Endothelial cell of umbilical vein (primary cell): ENCODE data around the gene SCN1B. TPM values are rescaled to one million over a fixed set of nuclear protein-coding genes. Genes with fewer than 3 reads are reported as not detected.

Experiments
- BruUV-seq: library from RNA; stranded (reverse); fragments of 400-500 nt; replicated peaks from 2 replicates; lab custom pipeline; 2021; lab: Mats Ljungman, UMichigan
- CTCF ChIA-PET: fragments of 300-600, 350-600 bp; sonication (Branson Sonifier 250); formaldehyde crosslinking; loops from one replicate; lab custom pipeline; 2021; ENCODE audit warnings: antibody characterized with exemption, inconsistent platforms; lab: Charles Lee
- POLR2A ChIA-PET: fragments of 300-600, 350-600 bp; sonication (Branson Sonifier 250); formaldehyde crosslinking; loops from one replicate; lab custom pipeline; 2021; ENCODE audit warnings: antibody characterized with exemption, inconsistent platforms; lab: Charles Lee
- DNase-seq: peaks from one replicate; pipeline ENCODE4 v3.0.0-alpha.2; 2011; ENCODE audit warnings: low read depth, low spot score
- FAIRE-seq: peaks from 2 replicates; lab custom pipeline; 2011; peaks lifted over from hg19 to GRCh38; lab: Jason Lieb, UNC
- H2AFZ ChIP-seq: 2 replicates; pipeline ENCODE4 v1.6.0; 2012; ENCODE audit warnings: low read depth, low read length, control low read depth, inconsistent platforms
- H3K27ac ChIP-seq: 2 replicates; pipeline ENCODE4 v1.5.1; 2011; ENCODE audit warnings: low read depth, mild to moderate bottlenecking, control low read depth, low read length, moderate library complexity; ENCODE audit not compliant: insufficient read depth
- H3K27me3 ChIP-seq, 2 experiments: 2 replicates each; pipeline versions ENCODE4 v1.6.0 to v1.6.1; 2011; ENCODE audit warnings: low read length in 2 of 2, mixed read lengths in 1 of 2; ENCODE audit not compliant: control insufficient read depth in 2 of 2, insufficient read depth in 2 of 2
- H3K36me3 ChIP-seq, 2 experiments: 2 replicates in 1 of 2; 3 replicates in 1 of 2; pipeline ENCODE4 v1.5.1; 2011; ENCODE audit warnings: low read length in 2 of 2, mild to moderate bottlenecking in 1 of 2, moderate library complexity in 1 of 2; ENCODE audit not compliant: control insufficient read depth in 2 of 2, insufficient read depth in 2 of 2; ENCODE audit errors: extremely low read depth in 1 of 2
- H3K4me1 ChIP-seq: 3 replicates; pipeline ENCODE4 v1.5.1; 2011; ENCODE audit warnings: mild to moderate bottlenecking, low read length; ENCODE audit not compliant: control insufficient read depth, insufficient read depth; ENCODE audit errors: extremely low read depth
- H3K4me2 ChIP-seq: 2 replicates; pipeline ENCODE4 v1.6.1; 2011; ENCODE audit warnings: low read length, control low read depth, mixed read lengths; ENCODE audit not compliant: insufficient read depth
- H3K4me3 ChIP-seq, 3 experiments: fragments of 200-600 bp in 1 of 3; sonication (generic), shearing (Covaris generic) in 1 of 3; replicated peaks in 1 of 3; 2 replicates each; pipeline ENCODE4 v1.5.1; 2011 to 2016; ENCODE audit warnings: control low read depth in 3 of 3, low read length in 3 of 3, mild to moderate bottlenecking in 2 of 3, inconsistent platforms in 1 of 3, low read depth in 1 of 3, moderate library complexity in 1 of 3; ENCODE audit not compliant: insufficient read depth in 1 of 3
- H3K79me2 ChIP-seq: 2 replicates; pipeline ENCODE4 v1.6.0; 2012; ENCODE audit warnings: low read length, inconsistent platforms; ENCODE audit not compliant: control insufficient read depth, insufficient read depth
- H3K9ac ChIP-seq: replicated peaks from 2 replicates; pipeline ENCODE3; 2011; ENCODE audit warnings: low read length, control low read depth; ENCODE audit not compliant: insufficient read depth; ENCODE audit errors: extremely low read depth
- H3K9me1 ChIP-seq: replicated peaks from 3 replicates; pipeline ENCODE4 v1.6.0; 2011; ENCODE audit warnings: mild to moderate bottlenecking, low read length; ENCODE audit not compliant: control insufficient read depth, insufficient read depth; ENCODE audit errors: extremely low read depth
- H3K9me3 ChIP-seq: replicated peaks from 2 replicates; pipeline ENCODE4 v1.5.1; 2012; ENCODE audit warnings: low read length, inconsistent platforms; ENCODE audit not compliant: control insufficient read depth, insufficient read depth
- H4K20me1 ChIP-seq: replicated peaks from 2 replicates; pipeline ENCODE3; 2011; ENCODE audit warnings: mild to moderate bottlenecking, low read length; ENCODE audit not compliant: control insufficient read depth, insufficient read depth; ENCODE audit errors: extremely low read depth
- CTCF ChIP-seq, 2 donors: IDR thresholded peaks; 1 replicate in 1 of 2; 2 replicates in 1 of 2; pipeline ENCODE4 v1.5.1; 2011; ENCODE audit warnings: low read length in 2 of 2, mild to moderate bottlenecking in 2 of 2, moderate library complexity in 2 of 2, control low read depth in 1 of 2, inconsistent platforms in 1 of 2, low read depth in 1 of 2; ENCODE audit not compliant: insufficient read depth in 1 of 2; ENCODE audit errors: extremely low read depth in 1 of 2
- EZH2 ChIP-seq: IDR thresholded peaks from 2 replicates; pipeline ENCODE4 v1.6.1; 2012; ENCODE audit warnings: borderline replicate concordance, low read depth, mild to moderate bottlenecking, moderate library complexity, low read length, inconsistent platforms; ENCODE audit not compliant: severe bottlenecking
- FOS ChIP-seq: IDR thresholded peaks from 2 replicates; pipeline ENCODE4 v1.6.1; 2011; ENCODE audit warnings: mild to moderate bottlenecking, low read length, moderate library complexity, borderline replicate concordance; ENCODE audit not compliant: insufficient read depth
- GATA2 ChIP-seq: IDR thresholded peaks from 2 replicates; pipeline ENCODE4 v1.7.0; 2011; ENCODE audit warnings: low read depth, mild to moderate bottlenecking, moderate library complexity, mixed read lengths, low read length; ENCODE audit not compliant: insufficient read length, insufficient read depth
- JUN ChIP-seq: IDR thresholded peaks from 2 replicates; pipeline ENCODE4 v1.6.1; 2011; ENCODE audit warnings: borderline replicate concordance, low read depth; ENCODE audit not compliant: insufficient read length, insufficient read depth
- MAX ChIP-seq: IDR thresholded peaks from 2 replicates; pipeline ENCODE4 v1.6.1; 2011; ENCODE audit not compliant: insufficient read depth, insufficient read length
- MYC ChIP-seq: IDR thresholded peaks from one replicate; pipeline ENCODE4 v1.6.1; 2011; ENCODE audit warnings: mild to moderate bottlenecking, low read depth, low read length
- POLR2A ChIP-seq: IDR thresholded peaks from 2 replicates; pipeline ENCODE4 v1.6.1; 2012; ENCODE audit warnings: low read depth, mild to moderate bottlenecking, control low read depth, low read length
- POLR2AphosphoS5 ChIP-seq: IDR thresholded peaks from 2 replicates; pipeline ENCODE4 v1.6.1; 2012; ENCODE audit warnings: low read depth, mild to moderate bottlenecking, control low read depth, low read length, moderate library complexity; ENCODE audit not compliant: insufficient read depth
- dilution Hi-C: fragments of 300-500 bp; cut with MboI; formaldehyde crosslinking; loops from one replicate; pipeline ENCODE4 v1.15.0; 2019; ENCODE audit warnings: low sequenced_read_pairs; ENCODE audit not compliant: extremely low pct_ligation_motif_present
- intact Hi-C: fragments of 100-400 bp; cut with micrococcal nuclease; formaldehyde crosslinking; loops from one replicate; pipeline ENCODE4 v1.10.0; 2022
- polyA plus RNA-seq, 4 experiments: library from polyadenylated mRNA; depleted of rRNA in 3 of 4; stranded (reverse) in 3 of 4; unstranded in 1 of 4; fragments of >200 nt; gene quantifications; 2 replicates each; pipeline versions ENCODE4 v1.2.1 to v1.2.3, GENCODE V29; 2011 to 2012; ENCODE audit warnings: missing spikeins in 1 of 4
- total RNA-seq: library from RNA; stranded (reverse); gene quantifications from 2 replicates; pipeline ENCODE4 v1.2.3, GENCODE V29; 2021

The SCN1B gene
- total and polyA plus RNA-seq, 2 donors (not counting 3 experiments of a cell fraction or from before 2014, with no cell fraction given), result 11.2 to 14.2 TPM

- Histone ChIP-seq H3K9me1 (no peaks in the 10 kb centered on the region), H3K79me2 (no peaks in the 10 kb centered on the region), H3K9ac (no peak overlapping the region), H3K4me1 (no peaks in the 10 kb centered on the region), H3K9me3 (no peaks in the 10 kb centered on the region), H3K27ac (no peak overlapping the region), H3K4me3 (no peak overlapping the region), H3K27me3 (no peaks in the 10 kb centered on the region), H3K4me2 (no peak overlapping the region), H3K36me3 (peaks cover 13 to 61% of the 10 kb centered on the region in 2 experiments), H2AFZ (no peak overlapping the region), H4K20me1 (no peaks in the 10 kb centered on the region)
- TF ChIP-seq EZH2 (no peak), MYC (no peak), FOS (no peak), POLR2A (no peak), POLR2AphosphoS5 (no peak), MAX (no peak), GATA2 (no peak), CTCF (IDR thresholded peaks at IDR 0.05; ENCODE audit: extremely low read depth in 1 of 2, insufficient read depth in 1 of 2, low read depth in 1 of 2, low read length in 2 of 2) (no peak), JUN (no peak)
- FAIRE-seq (no peak), DNase-seq (no peak)
- CTCF ChIA-PET, result interaction anchor here (2.1 kb wide), 1 partner anchor 43 kb away, joined by 8 read pairs; no protein-coding TSS in a partner anchor
- intact Hi-C loops, result no loop called here
- no TSS peak for BruUV-seq
- POLR2A ChIA-PET, result interaction anchor here (0.7 kb wide), 1 partner anchor 112 kb away, joined by 3 read pairs; no protein-coding TSS in a partner anchor
- dilution Hi-C loops, result no loop called here
Observed at GRCh38 chr19:35015954-35016351, 14.3 kb upstream of the SCN1B start.
